ENCODE measurements around the gene MEGF11.

MEGF11 gene

GRCh38 chr15:66027268-66027805 is 226.2 kb downstream of the MEGF11 start:
- no peak overlapping the region for H3K4me3 ChIP-seq (ENCODE audit: low read length)
- TF ChIP-seq CTCF (conservative IDR thresholded peaks at IDR 0.05; ENCODE audit: low read depth, low read length), result no peak
- DNase-seq (ENCODE audit: low read depth), result no peak

GRCh38 chr15:66025972-66026371 is 227.6 kb downstream of the MEGF11 start:
- TF ChIP-seq CTCF (conservative IDR thresholded peaks at IDR 0.05; ENCODE audit: low read depth, low read length), result no peak
- H3K4me3 ChIP-seq (ENCODE audit: low read length), result no peak overlapping the region
- no peak for DNase-seq (ENCODE audit: low read depth)

- H3K4me3 ChIP-seq (ENCODE audit: low read length), result no peak overlapping the region
- TF ChIP-seq CTCF (conservative IDR thresholded peaks at IDR 0.05; ENCODE audit: low read depth, low read length), result no peak
- DNase-seq (ENCODE audit: low read depth), result no peak
Measured at GRCh38 chr15:66025015-66025452, 228.5 kb downstream of the MEGF11 start.

GRCh38 chr15:66024116-66024515 is 229.4 kb downstream of the MEGF11 start:
- no peak for DNase-seq (ENCODE audit: low read depth)
- no peak overlapping the region for H3K4me3 ChIP-seq (ENCODE audit: low read length)
- no peak for TF ChIP-seq CTCF (conservative IDR thresholded peaks at IDR 0.05; ENCODE audit: low read depth, low read length)

- DNase-seq (ENCODE audit: low read depth), result no peak
- H3K4me3 ChIP-seq (ENCODE audit: low read length), result no peak overlapping the region
- TF ChIP-seq CTCF (conservative IDR thresholded peaks at IDR 0.05; ENCODE audit: low read depth, low read length), result no peak
Measured at GRCh38 chr15:66023311-66023972, 230.1 kb downstream of the MEGF11 start.

- no peak overlapping the region for H3K4me3 ChIP-seq (ENCODE audit: low read length)
- no peak for TF ChIP-seq CTCF (conservative IDR thresholded peaks at IDR 0.05; ENCODE audit: low read depth, low read length)
- DNase-seq (ENCODE audit: low read depth), result no peak
Measured at GRCh38 chr15:66022163-66022525, 231.4 kb downstream of the MEGF11 start.

- no peak overlapping the region for H3K4me3 ChIP-seq (ENCODE audit: low read length)
- no peak for DNase-seq (ENCODE audit: low read depth)
- TF ChIP-seq CTCF (conservative IDR thresholded peaks at IDR 0.05; ENCODE audit: low read depth, low read length), result no peak
Measured at GRCh38 chr15:66021496-66022162, 231.9 kb downstream of the MEGF11 start.

All from retinal pigment epithelial cell (primary cell).